ENCODE measurements around the gene PDZRN4. TPM values are rescaled to one million over a fixed set of nuclear protein-coding genes. Genes with fewer than 3 reads are reported as not detected.
A peak's percentile ranks its signal among the peaks of the same experiment; 100 is the strongest.
"Not testable (repeated sequence)": the region's sequence is repeated elsewhere in the genome, so short reads cannot be mapped to it uniquely, and the experiment has no call there.

PDZRN4 gene
- total RNA-seq, 3 donors from 2014 or later, result 0.98 to 53.4 (median 2.8) TPM

DNA sequence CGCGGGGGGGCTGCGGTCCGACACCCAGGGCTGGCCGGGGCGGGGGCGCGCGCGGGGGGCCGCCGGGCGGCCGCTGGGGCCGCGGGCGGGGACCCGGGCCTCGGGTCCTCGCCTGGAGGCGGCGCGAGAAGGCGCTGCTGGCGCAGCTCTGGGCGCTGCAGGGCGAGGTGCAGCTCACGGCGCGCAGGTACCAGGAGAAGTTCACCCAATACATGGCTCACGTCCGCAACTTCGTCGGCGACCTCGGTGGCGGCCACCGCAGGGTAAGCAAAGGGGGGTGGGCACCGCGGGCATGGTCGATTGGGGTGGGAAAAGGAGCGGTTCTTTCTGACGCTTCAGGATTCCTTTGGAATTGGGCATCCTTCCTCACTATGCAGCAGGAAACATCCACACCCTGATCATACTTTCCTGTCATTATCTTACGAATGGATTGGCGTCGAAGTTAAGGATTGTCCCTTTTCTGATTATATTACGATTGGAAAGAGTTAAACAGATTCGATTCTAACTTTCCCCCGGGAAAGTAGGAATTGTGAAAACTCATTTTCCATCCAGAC lies 798 bp downstream of the PDZRN4 start:
- Histone ChIP-seq H3K4me1 (peaks cover 0 to 13% of the 10 kb centered on the region in 2 donors), H3K36me3 (no peaks in the 10 kb centered on the region)

GRCh38 chr12:41189395-41190251 lies 1.5 kb downstream of the PDZRN4 start:
- no peak for DNase-seq (ENCODE audit: low spot score in 2 of 2)
- Histone ChIP-seq H3K36me3 (no peaks in the 10 kb centered on the region), H3K27me3 (peaks cover 0 to 36% of the 10 kb centered on the region in 2 donors), H3K4me3 (peak overlapping the region; percentile 43 to 68 (median 66)), H3K27ac (peak overlapping the region in 1 of 2 donors; percentile 61), H3K4me1 (peaks cover 0 to 13% of the 10 kb centered on the region in 2 donors), H3K9me3 (no peaks in the 10 kb centered on the region)
- intact Hi-C loops (cut with DNase I; ENCODE audit: low total_unique reads), result no loop called here
- no peak for TF ChIP-seq CTCF (IDR thresholded peaks at IDR 0.05)

More for the DNA sequence above, 798 bp downstream of the PDZRN4 start:
- Histone ChIP-seq H3K9me3 (no peaks in the 10 kb centered on the region), H3K27me3 (peaks cover 0 to 36% of the 10 kb centered on the region in 2 donors), H3K27ac (peak overlapping the region in 1 of 2 donors; percentile 61), H3K4me3 (peak overlapping the region; percentile 43 to 68 (median 66))
- intact Hi-C loops (cut with DNase I; ENCODE audit: low total_unique reads), result no loop called here
- DNase-seq (ENCODE audit: low spot score in 2 of 2), result no peak
- TF ChIP-seq POLR2AphosphoS5 (IDR thresholded peaks at IDR 0.05) (no peak), CTCF (IDR thresholded peaks at IDR 0.05) (no peak), POLR2A (IDR thresholded peaks at IDR 0.05) (no peak)

DNA sequence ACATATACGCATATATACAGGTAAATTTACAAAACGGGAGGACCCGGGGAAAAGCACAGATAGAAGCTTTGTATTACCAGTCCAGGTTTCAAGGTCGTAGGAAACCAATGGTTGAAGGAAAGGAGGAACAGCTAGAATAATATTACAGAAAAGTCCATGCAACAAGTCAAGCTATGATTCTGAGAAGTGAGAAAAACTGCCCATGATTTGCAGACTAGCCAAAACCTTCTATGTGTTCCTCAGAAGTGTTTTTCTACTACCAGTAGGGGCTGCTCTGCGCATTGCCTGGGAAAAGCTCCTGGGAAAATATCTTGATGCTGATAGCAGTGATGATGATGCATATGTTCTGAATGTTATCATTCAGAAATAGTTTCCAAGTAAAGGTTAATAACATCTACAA lies 2.2 kb downstream of the PDZRN4 start:
- no peak overlapping the region for H3K27ac ChIP-seq
- peak overlapping the region; percentile 43 to 68 (median 66) for H3K4me3 ChIP-seq
- no peaks in the 10 kb centered on the region for H3K9me3 ChIP-seq
- H3K4me1 ChIP-seq, result peaks cover 0 to 13% of the 10 kb centered on the region in 2 donors
- no peaks in the 10 kb centered on the region for H3K36me3 ChIP-seq
- H3K27me3 ChIP-seq, result peaks cover 0 to 36% of the 10 kb centered on the region in 2 donors
- no peak for DNase-seq (ENCODE audit: low spot score in 2 of 2)
- no peak for TF ChIP-seq POLR2A (IDR thresholded peaks at IDR 0.05)
- no peak for TF ChIP-seq CTCF (IDR thresholded peaks at IDR 0.05)
- no peak for TF ChIP-seq POLR2AphosphoS5 (IDR thresholded peaks at IDR 0.05)
- intact Hi-C loops (cut with DNase I; ENCODE audit: low total_unique reads), result no loop called here

- Histone ChIP-seq H3K4me3 (peak overlapping the region in 1 of 3 donors; percentile 68), H3K4me1 (peaks cover 0 to 13% of the 10 kb centered on the region in 2 donors), H3K27me3 (peaks cover 0 to 36% of the 10 kb centered on the region in 2 donors)
- DNase-seq (ENCODE audit: low spot score in 2 of 2); intact Hi-C loops (cut with DNase I; ENCODE audit: low total_unique reads); H3K27ac ChIP-seq; H3K36me3 ChIP-seq; H3K9me3 ChIP-seq: not testable (repeated sequence)
Measured at GRCh38 chr12:41191549-41191948, 3.4 kb downstream of the PDZRN4 start.

GRCh38 chr12:41193311-41193710 lies 5.2 kb downstream of the PDZRN4 start:
- Histone ChIP-seq H3K4me3 (no peak overlapping the region), H3K27me3 (peaks cover 0 to 22% of the 10 kb centered on the region in 2 donors), H3K27ac (no peak overlapping the region), H3K9me3 (no peaks in the 10 kb centered on the region), H3K4me1 (peaks cover 0 to 13% of the 10 kb centered on the region in 2 donors), H3K36me3 (no peaks in the 10 kb centered on the region)
- intact Hi-C loops (cut with DNase I; ENCODE audit: low total_unique reads), result no loop called here
- no peak for DNase-seq (ENCODE audit: low spot score in 2 of 2)
- TF ChIP-seq CTCF (IDR thresholded peaks at IDR 0.05) (no peak), POLR2A (IDR thresholded peaks at IDR 0.05) (no peak), POLR2AphosphoS5 (IDR thresholded peaks at IDR 0.05) (no peak)
